CD4-positive, alpha-beta memory T cell (primary cell): ENCODE data around the gene PALMD. TPM values are rescaled to one million over a fixed set of nuclear protein-coding genes. Genes with fewer than 3 reads are reported as not detected.

Experiments
- CTCF ChIA-PET: fragments of 350-600 bp; sonication (Branson Sonifier 250); formaldehyde crosslinking; loops from one replicate; lab custom pipeline; 2021; ENCODE audit warnings: inconsistent platforms; ENCODE audit not compliant: partially characterized antibody; lab: Charles Lee
- POLR2A ChIA-PET: fragments of 350-600 bp; sonication (Branson Sonifier 250); formaldehyde crosslinking; loops from one replicate; lab custom pipeline; 2021; ENCODE audit not compliant: partially characterized antibody; lab: Charles Lee
- DNase-seq, 5 donors: peaks; one replicate each; pipeline versions ENCODE4 v3.0.0 to v3.0.0-alpha.2; 2020 to 2022; ENCODE audit warnings: mixed read lengths in 1 of 5
- H3K27ac ChIP-seq: one replicate; pipeline ENCODE4 v1.7.0; 2013; ENCODE audit warnings: low read depth, low read length
- H3K27me3 ChIP-seq: 2 replicates; pipeline ENCODE4 v1.7.0; 2013; ENCODE audit warnings: mild to moderate bottlenecking, low read length, moderate library complexity; ENCODE audit not compliant: insufficient read depth
- H3K36me3 ChIP-seq: 2 replicates; pipeline ENCODE4 v1.7.0; 2013; ENCODE audit warnings: mild to moderate bottlenecking, low read length, moderate library complexity; ENCODE audit not compliant: insufficient read depth
- H3K4me1 ChIP-seq: 2 replicates; pipeline ENCODE4 v1.7.0; 2013; ENCODE audit warnings: mild to moderate bottlenecking, low read length, moderate library complexity; ENCODE audit not compliant: insufficient read depth
- H3K4me3 ChIP-seq, 2 donors: one replicate each; pipeline ENCODE4 v1.7.0; 2013; ENCODE audit warnings: low read length in 2 of 2, mild to moderate bottlenecking in 1 of 2
- H3K9me3 ChIP-seq, 2 donors: one replicate each; pipeline ENCODE4 v1.7.0; 2013; ENCODE audit warnings: low read length in 2 of 2, control low read depth in 1 of 2; ENCODE audit not compliant: control insufficient read depth in 1 of 2
- H3K27ac Mint-ChIP-seq, 7 donors: one replicate each; pipeline ENCODE4 v1.8.0; 2020 to 2021; ENCODE audit warnings: mixed read lengths in 7 of 7, mild to moderate bottlenecking in 6 of 7, inconsistent platforms in 3 of 7, moderate library complexity in 3 of 7
- H3K27me3 Mint-ChIP-seq, 2 donors: one replicate each; pipeline ENCODE4 v1.8.0; 2020 to 2021; ENCODE audit warnings: mixed read lengths in 2 of 2
- H3K36me3 Mint-ChIP-seq, 2 donors: one replicate each; pipeline ENCODE4 v1.8.0; 2020 to 2021; ENCODE audit warnings: mixed read lengths in 2 of 2, inconsistent platforms in 1 of 2, mild to moderate bottlenecking in 1 of 2
- H3K4me1 Mint-ChIP-seq, 4 donors: one replicate each; pipeline ENCODE4 v1.8.0; 2020 to 2021; ENCODE audit warnings: mixed read lengths in 4 of 4, mild to moderate bottlenecking in 1 of 4
- H3K4me3 Mint-ChIP-seq, 8 donors: one replicate each; pipeline ENCODE4 v1.8.0; 2020 to 2021; ENCODE audit warnings: mixed read lengths in 8 of 8, mild to moderate bottlenecking in 7 of 8, moderate library complexity in 6 of 8, inconsistent platforms in 3 of 8
- H3K9me3 Mint-ChIP-seq, 8 donors: one replicate each; pipeline ENCODE4 v1.8.0; 2020 to 2021; ENCODE audit warnings: mixed read lengths in 8 of 8, mild to moderate bottlenecking in 5 of 8, inconsistent platforms in 3 of 8, moderate library complexity in 1 of 8
- intact Hi-C: fragments of 100-400 bp; cut with micrococcal nuclease; formaldehyde crosslinking; loops from one replicate; pipeline ENCODE4 v1.15.1; 2023
- polyA plus RNA-seq, 2 donors: library from polyadenylated mRNA; unstranded; fragments of 300-500 nt; fragmentation: Illumina TruSeq; gene quantifications; one replicate each; pipeline ENCODE4 v1.2.3, GENCODE V29; 2021
- total RNA-seq, 2 experiments: library from RNA; stranded (reverse); gene quantifications; one replicate each; pipeline ENCODE4 v1.2.3, GENCODE V29; 2021

The PALMD gene
- total and polyA plus RNA-seq, 4 experiments from 2014 or later: not detected

DNA sequence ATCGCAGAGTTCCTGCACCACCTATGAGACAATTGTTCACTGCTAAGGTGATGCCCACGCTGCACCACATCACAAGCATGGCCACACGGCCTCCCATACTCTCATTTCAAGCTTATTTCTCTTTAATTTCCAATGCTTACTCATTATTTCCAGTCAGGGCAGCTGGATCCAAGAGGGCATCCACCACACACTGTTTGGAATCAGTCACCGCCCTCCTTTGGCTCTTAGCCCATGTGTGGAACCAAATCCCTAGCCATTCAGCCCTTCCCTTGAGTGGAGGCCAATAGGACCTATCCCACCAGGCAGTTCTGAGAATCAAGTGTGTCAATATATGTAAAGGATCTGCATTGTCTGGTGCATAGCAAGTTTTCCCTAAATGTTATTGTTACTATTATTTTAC lies 26.3 kb upstream of the PALMD start:
- Histone ChIP-seq H3K27me3 (no peaks in the 10 kb centered on the region), H3K4me1 (no peaks in the 10 kb centered on the region), H3K9me3 (no peaks in the 10 kb centered on the region), H3K27ac (no peak overlapping the region), H3K4me3 (no peak overlapping the region), H3K36me3 (no peaks in the 10 kb centered on the region)
- POLR2A ChIA-PET: no interaction called here
- DNase-seq: no peak
- CTCF ChIA-PET: no interaction called here
- Mint-ChIP-seq H3K36me3 (no peaks in the 10 kb centered on the region), H3K4me1 (no peaks in the 10 kb centered on the region), H3K27ac (no peak overlapping the region), H3K4me3 (no peak overlapping the region), H3K9me3 (no peaks in the 10 kb centered on the region), H3K27me3 (peaks cover 0 to 9% of the 10 kb centered on the region in 2 donors)
- intact Hi-C loops: no loop called here

DNA sequence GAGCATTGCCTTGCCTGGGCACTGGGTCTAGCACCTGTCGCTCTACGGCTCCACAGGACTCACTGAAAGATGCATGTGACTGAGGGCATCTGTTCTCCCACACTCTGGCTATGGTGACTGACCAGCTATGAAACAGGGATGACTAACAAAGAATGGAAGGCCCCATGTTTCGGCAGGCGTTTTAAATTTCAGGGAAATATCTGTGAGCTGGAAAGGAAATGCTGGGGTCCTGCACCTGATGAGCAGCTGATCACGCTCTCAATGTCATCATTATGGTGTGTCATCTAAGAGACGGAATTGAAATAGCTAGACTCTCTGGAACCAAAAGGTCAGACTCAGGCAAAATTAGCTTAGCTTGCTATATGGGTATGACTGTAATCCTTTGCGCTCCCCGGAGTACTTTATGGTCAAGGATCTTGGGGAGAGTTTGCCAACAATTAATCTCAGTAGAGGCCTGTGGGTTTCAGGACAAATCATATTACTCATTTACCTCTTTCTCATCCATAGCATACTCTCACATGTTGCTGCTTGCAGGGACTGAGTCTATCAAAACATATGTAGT lies 24.5 kb upstream of the PALMD start:
- no peaks in the 10 kb centered on the region for H3K9me3 Mint-ChIP-seq
- H3K36me3 Mint-ChIP-seq: no peaks in the 10 kb centered on the region
- Histone ChIP-seq H3K4me3 (no peak overlapping the region), H3K36me3 (no peaks in the 10 kb centered on the region), H3K27me3 (no peaks in the 10 kb centered on the region), H3K27ac (no peak overlapping the region), H3K9me3 (no peaks in the 10 kb centered on the region), H3K4me1 (no peaks in the 10 kb centered on the region)
- H3K4me3 Mint-ChIP-seq: no peak overlapping the region
- CTCF ChIA-PET: no interaction called here
- H3K27ac Mint-ChIP-seq: no peak overlapping the region
- H3K4me1 Mint-ChIP-seq: no peaks in the 10 kb centered on the region
- H3K27me3 Mint-ChIP-seq: peaks cover 0 to 5% of the 10 kb centered on the region in 2 donors
- POLR2A ChIA-PET: no interaction called here
- intact Hi-C loops: no loop called here
- DNase-seq: no peak

DNA sequence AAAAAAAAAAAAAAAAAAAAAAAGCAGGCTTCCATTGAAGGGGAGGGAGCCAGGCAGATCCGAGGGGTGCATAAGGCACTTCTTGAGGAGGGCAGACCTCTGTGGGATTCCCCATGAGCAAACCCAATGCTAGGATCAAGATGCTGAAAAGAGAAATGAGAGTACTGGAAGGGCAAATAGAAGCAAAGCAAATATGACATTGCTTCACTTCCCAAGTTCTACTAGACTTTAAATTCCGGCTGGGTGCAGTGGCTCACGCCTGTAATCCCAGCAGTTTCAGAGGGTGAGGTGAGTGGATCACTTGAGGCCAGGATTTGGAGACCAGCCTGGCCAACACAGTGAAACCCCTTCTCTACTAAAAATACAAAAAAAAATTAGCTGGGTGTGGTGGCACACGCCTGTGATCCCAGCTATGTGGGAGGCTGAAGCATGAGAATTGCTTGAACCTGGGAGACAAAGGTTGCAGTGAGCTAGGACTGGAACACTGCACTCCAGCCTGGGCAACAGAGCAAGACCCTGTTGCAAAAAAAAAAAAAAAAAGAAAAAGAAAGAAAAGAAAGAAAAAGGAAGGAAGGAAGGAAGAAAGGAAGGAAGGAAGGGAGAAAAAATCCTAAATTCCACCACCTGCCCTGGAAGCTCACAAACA lies 23.1 kb upstream of the PALMD start:
- no peak overlapping the region for H3K4me3 Mint-ChIP-seq
- ChIA-PET CTCF (interaction anchor here (0.7 kb wide), 1 partner anchor 126 kb away, joined by 3 read pairs; no protein-coding TSS in a partner anchor), POLR2A (no interaction called here)
- Histone ChIP-seq H3K9me3 (no peaks in the 10 kb centered on the region), H3K4me1 (no peaks in the 10 kb centered on the region), H3K36me3 (no peaks in the 10 kb centered on the region), H3K27me3 (no peaks in the 10 kb centered on the region), H3K4me3 (no peak overlapping the region), H3K27ac (no peak overlapping the region)
- no peaks in the 10 kb centered on the region for H3K9me3 Mint-ChIP-seq
- H3K36me3 Mint-ChIP-seq: no peaks in the 10 kb centered on the region
- H3K4me1 Mint-ChIP-seq: no peaks in the 10 kb centered on the region
- H3K27ac Mint-ChIP-seq: no peak overlapping the region
- intact Hi-C loops: no loop called here
- no peak for DNase-seq
- H3K27me3 Mint-ChIP-seq: peaks cover 0 to 5% of the 10 kb centered on the region in 2 donors

DNA sequence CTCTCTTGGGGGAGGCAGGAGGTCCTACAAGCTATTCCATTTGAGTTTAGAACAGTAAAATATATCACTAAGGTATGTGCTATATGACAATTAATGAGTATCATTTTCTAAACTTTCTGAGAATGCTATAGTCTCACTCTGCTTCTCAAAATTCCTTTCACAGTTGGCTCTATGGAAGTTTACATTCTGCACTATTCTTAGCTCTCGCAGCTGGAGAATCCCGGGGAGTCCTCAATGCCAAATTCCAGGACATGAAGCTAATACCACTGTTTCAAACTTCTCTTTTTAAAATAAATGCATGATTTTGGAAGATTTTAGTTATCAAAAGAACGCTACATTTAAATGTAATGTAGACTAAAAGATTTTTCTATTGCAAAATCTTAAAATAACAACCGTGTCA lies 22.4 kb upstream of the PALMD start:
- peaks cover 0 to 5% of the 10 kb centered on the region in 2 donors for H3K27me3 Mint-ChIP-seq
- no peak overlapping the region for H3K4me3 ChIP-seq
- H3K27ac ChIP-seq: no peak overlapping the region
- no peaks in the 10 kb centered on the region for H3K36me3 ChIP-seq
- H3K36me3 Mint-ChIP-seq: no peaks in the 10 kb centered on the region
- no peaks in the 10 kb centered on the region for H3K27me3 ChIP-seq
- H3K9me3 ChIP-seq: no peaks in the 10 kb centered on the region
- H3K4me1 Mint-ChIP-seq: no peaks in the 10 kb centered on the region
- no peak for DNase-seq
- CTCF ChIA-PET: no interaction called here
- intact Hi-C loops: no loop called here
- H3K9me3 Mint-ChIP-seq: no peaks in the 10 kb centered on the region
- no peaks in the 10 kb centered on the region for H3K4me1 ChIP-seq
- POLR2A ChIA-PET: no interaction called here
- no peak overlapping the region for H3K4me3 Mint-ChIP-seq
- no peak overlapping the region for H3K27ac Mint-ChIP-seq

DNA sequence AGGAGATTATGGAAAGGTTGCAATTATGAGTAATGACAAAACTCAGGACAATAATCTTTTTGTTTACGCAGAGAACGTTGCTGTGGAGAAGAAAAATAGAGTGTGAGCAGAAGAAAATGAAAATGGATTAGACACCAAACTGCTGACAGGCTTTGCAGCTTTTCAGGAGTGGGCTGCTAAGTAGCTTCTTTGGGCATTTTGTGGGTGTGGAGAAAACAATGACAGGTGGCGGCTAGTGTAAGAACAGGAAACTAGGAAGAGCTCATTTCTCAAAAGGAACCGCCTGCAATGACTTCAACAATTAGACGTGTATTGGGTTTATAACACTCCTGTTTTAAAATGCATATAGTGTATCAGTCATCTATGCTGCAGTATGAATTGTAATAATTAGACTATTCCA lies 18.3 kb upstream of the PALMD start:
- Histone ChIP-seq H3K27ac (no peak overlapping the region), H3K4me1 (no peaks in the 10 kb centered on the region), H3K9me3 (no peaks in the 10 kb centered on the region), H3K4me3 (no peak overlapping the region), H3K36me3 (no peaks in the 10 kb centered on the region), H3K27me3 (no peaks in the 10 kb centered on the region)
- Mint-ChIP-seq H3K36me3 (no peaks in the 10 kb centered on the region), H3K4me3 (no peak overlapping the region), H3K27me3 (peaks cover 0 to 3% of the 10 kb centered on the region in 2 donors), H3K4me1 (no peaks in the 10 kb centered on the region), H3K9me3 (no peaks in the 10 kb centered on the region), H3K27ac (no peak overlapping the region)
- ChIA-PET CTCF (no interaction called here), POLR2A (no interaction called here)
- no peak for DNase-seq
- intact Hi-C loops: no loop called here

DNA sequence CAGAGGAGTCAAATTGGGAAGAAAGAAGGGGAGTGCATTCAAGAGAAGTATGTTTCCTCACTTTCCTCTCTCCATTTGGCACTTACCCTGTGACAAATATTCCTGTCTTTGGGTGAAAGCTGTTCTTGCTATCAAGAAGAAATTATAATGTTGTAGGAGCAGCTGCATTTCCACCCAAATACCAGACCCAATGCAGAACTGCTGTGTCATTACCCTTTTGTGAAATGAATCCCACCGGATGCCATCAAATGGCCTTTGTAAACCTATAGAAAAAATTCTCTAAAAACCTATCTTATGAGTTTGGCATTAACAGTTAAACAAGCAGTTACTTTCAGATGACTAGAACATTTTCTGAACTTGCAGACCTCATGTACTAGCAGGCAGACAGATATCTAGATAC lies 16.7 kb upstream of the PALMD start:
- H3K4me1 Mint-ChIP-seq: no peaks in the 10 kb centered on the region
- no peaks in the 10 kb centered on the region for H3K9me3 Mint-ChIP-seq
- intact Hi-C loops: no loop called here
- POLR2A ChIA-PET: no interaction called here
- Histone ChIP-seq H3K9me3 (no peaks in the 10 kb centered on the region), H3K36me3 (no peaks in the 10 kb centered on the region), H3K4me3 (no peak overlapping the region), H3K27me3 (no peaks in the 10 kb centered on the region), H3K27ac (no peak overlapping the region), H3K4me1 (no peaks in the 10 kb centered on the region)
- DNase-seq: no peak
- no peak overlapping the region for H3K27ac Mint-ChIP-seq
- peaks cover 0 to 3% of the 10 kb centered on the region in 2 donors for H3K27me3 Mint-ChIP-seq
- CTCF ChIA-PET: no interaction called here
- H3K4me3 Mint-ChIP-seq: no peak overlapping the region
- no peaks in the 10 kb centered on the region for H3K36me3 Mint-ChIP-seq

DNA sequence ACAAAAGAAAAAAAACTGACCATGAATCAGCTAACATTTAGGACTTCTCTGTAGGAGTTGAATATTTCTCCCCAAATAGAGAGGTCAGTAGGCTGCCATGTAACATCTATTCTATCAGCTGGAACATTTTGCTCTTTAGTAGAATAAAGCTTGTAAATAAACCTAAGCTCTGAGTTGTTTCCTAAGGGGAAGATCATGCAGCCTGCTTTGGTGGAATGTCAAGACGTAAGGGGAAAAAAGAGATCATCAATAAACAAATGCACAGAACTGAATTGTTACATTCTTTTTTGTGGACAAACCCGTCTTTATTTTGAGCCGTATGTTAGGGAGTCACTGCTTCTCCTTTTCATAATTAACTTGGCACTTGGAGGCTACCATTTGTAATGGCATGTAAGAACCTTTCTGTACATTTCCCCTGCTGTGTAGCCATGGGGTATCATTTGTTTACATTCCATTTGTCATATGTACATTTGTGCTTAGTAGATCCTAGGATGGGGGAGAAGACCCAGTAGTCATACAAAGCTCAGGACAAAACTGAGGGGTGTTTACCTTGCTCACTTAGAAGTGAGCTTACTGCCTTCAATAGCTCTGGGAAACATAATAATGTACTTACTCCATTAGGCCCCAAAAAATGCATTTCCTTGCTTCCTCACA lies 10.8 kb upstream of the PALMD start:
- Mint-ChIP-seq H3K4me3 (no peak overlapping the region), H3K27me3 (peaks cover 0 to 3% of the 10 kb centered on the region in 2 donors), H3K4me1 (no peaks in the 10 kb centered on the region), H3K36me3 (no peaks in the 10 kb centered on the region), H3K27ac (no peak overlapping the region), H3K9me3 (no peaks in the 10 kb centered on the region)
- POLR2A ChIA-PET: no interaction called here
- no peak for DNase-seq
- Histone ChIP-seq H3K27me3 (no peaks in the 10 kb centered on the region), H3K9me3 (no peaks in the 10 kb centered on the region), H3K27ac (no peak overlapping the region), H3K36me3 (no peaks in the 10 kb centered on the region), H3K4me3 (no peak overlapping the region), H3K4me1 (no peaks in the 10 kb centered on the region)
- CTCF ChIA-PET: interaction anchor here (1.9 kb wide), 1 partner anchor 9 kb away, joined by 5 read pairs; no protein-coding TSS in a partner anchor
- intact Hi-C loops: no loop called here
